ENCODE measurements around the gene EVC.
"Not testable (repeated sequence)": the region's sequence is repeated elsewhere in the genome, so short reads cannot be mapped to it uniquely, and the experiment has no call there.

Gene EVC

DNA sequence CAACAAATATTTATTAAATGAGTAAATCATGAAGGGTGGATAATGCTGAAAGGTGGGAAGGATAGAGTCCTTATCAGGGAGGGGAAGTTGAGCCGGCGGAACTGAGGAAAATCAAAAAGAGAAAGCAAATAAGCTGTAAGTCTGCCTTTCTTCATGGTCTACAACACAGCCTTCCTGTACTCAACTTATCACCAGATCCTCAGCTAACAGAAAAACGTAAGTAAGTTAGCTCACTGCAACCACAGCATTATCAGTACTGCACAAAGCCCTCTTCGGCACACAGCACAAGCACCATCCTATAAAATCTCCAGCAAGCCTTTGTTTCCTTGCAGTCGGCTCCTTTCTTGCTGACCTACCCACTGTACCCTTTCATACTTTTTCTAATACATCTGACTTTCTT is 111.6 kb downstream of the EVC start:
- DNase-seq, result no peak

DNA sequence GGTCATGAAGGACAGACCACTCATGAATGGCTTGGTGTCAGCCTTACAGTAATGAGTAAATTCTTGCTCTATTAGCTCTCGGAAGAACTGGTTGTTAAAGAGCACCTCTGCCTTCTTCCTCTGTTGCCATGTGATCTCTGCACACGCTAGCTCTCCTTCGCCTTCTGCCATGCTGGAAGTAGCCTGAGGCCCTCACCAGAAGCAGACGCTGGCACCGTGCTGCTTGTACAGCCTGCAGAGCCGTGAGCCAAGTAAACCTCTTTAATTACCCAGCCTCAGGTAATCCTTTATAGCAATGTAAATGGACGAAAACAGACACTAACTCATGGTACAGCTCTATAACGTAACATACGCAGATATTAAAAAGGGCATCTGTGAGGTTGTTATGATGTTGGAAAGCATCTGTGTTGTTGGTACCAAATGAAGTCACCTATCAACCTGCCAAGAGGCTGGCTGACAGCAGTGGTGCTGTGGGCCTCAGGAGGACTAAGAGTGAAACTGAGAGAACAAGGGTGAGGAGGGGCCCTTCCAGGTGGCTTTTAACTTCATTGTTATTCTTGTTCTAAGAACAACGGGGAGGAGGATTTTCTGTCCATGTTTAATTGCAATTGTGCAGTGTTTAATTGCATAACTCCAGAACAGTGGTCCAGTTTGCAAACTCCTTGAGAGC is 112.7 kb downstream of the EVC start:
- DNase-seq, result no peak

DNA sequence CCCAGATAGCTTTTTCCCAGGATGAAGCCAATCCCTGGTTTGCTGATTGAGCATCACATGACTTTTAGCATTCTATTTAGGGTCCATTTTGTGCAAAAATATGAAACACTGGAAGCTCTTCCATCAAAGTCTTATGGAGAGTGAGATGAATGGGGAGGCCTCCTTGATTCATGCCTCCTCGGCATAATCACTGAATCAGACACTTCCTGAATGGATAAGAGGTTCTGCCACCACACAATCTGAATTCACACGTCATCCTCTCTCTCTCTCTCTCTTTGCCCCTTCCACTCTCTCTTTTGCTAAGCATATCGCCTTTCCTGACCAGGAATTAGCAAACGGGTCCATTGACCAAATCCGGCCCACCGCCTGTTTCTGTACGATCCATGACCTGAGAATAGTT is 113.2 kb downstream of the EVC start:
- DNase-seq, result no peak

DNA sequence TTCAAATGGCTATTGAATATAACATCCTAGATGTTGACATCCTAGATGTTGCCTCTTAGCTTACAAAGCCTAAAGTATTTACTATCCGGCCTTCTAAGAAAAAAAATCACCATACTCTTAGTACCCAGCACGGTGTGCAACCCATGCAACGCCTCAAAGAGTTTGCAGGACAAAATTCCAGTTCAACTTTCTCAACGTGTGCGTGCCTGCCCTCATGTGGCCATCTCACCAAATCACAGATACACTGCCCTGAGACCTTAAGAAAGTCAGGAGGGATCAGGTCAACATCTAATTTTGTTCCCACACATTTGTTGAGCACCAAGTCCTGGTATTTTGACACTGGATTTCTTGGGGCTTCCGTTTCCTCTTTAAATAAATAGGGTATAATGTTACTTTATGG is 113.6 kb downstream of the EVC start:
- DNase-seq, result no peak

DNA sequence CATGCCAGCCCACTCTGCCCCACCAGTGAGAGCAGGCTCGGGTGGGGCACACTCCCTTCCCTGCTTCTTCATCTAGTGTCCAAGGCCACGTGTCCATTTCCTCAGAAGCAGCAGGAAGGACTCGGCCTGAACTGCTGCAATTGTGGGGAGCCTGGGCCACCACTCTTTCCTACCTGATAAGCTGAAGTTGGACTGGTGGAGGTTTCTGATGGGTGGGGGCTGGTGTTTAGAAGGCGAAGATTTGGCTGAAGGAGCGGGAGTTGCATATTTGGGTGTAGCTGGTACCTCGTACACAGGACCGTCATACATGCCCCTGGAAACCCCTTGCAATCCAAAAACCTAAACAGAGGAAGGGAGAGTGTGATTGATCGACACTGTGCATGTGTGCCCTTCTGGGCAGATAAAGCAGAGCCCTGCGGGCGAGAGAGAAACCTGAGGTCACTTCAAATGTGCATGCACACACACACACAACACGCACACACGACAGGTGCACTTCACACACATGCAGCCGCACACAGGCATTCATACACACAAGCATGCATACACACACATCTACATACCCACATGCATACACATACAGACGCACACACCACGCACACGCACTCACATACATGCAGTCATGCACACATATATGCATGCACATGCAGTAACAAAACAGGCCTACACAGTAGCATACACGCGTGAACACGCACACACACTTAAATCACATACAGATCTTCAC is 114.5 kb downstream of the EVC start:
- no peak for DNase-seq

DNA sequence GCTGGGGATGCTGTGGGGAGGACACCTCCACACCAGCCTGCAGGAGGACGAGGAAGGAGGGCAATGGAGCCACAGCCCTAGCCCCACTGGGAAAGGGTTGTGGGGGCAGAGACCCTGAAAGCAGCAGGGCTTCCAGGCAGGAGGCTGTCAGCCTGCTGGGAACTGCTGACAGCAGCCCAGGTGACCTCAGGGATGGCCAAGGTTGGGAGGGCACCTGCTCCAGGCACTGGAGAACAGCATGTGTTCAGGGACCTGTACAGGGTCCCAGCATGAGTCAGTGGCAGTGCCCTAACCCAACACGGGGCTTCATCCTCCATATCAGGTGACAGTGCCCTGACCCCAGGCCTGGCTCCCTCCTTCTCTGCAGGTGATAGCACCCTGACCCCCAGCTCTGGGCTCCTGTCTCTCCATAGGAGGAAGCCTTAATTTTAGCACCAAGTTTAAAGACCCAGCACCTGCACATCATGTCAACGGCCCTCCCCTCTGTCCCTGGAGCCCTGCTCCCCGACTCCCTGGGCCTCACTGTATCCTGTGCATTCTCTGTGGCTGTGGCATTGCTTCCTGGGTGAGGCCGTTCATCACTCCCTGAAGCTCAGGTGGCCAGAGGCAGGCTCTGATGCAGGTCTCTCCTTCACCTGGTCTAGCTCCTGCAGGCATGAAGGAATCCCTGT is 115.6 kb downstream of the EVC start:
- DNase-seq, result no peak

DNA sequence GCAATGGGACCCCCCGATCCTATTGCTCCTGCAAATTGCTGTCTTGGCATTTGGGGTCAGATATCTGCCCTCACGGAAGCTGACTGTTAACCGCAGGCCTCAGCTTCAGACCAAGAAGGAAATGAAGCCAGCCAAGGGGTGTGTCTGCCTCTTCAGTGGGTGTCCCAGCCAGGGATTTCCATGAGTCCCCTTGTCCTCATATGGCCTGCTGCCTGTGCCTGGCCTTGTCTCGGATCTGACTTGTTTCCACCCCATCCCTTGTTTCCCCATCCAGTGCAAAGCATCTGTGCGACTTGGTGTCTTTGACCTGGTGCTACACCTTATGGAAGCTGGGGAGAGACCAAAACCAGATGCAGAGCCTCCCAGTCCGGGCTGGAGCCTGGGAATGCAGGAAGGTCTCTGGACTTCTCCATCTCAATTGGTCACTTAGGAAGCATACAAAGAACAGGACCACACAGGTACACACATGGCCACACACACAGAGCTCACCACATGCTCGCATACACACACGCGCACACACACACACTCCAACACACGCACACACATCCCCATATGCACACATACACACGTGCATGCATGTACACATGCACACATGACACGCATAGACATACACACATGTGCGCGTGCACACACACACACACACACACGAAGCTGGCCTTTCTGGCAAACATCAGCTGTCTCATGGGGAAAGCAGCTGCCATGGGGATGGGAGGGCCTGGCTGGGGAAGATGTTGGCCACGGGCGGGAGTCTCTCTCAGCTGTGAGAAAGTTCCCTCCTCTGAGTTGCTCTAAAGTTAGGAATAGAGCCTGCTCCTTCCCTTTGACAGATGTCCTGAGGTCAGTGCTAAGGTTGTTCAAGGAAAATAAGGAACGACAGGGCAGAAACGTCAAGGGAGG is 116.4 kb downstream of the EVC start:
- DNase-seq, result no peak

DNA sequence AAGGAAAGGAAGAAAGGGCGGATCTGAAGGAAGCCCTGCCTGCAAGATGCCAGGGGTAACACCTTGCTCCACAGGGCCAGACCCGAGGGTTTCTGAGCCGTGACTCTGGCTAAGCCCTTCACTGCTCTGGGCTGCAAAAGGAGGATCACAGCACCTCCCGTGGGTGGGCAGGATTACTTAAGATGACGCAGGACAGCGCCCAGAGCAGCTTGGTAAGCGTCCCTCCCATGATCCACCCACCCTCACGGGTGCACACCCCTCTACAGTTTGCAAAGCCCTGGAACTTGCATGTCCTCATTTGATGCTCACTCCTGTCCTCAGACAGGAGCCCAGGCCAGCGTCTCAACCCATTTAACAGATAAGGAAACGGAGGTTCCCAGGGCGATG is 117.0 kb downstream of the EVC start:
- DNase-seq, result no peak

DNA sequence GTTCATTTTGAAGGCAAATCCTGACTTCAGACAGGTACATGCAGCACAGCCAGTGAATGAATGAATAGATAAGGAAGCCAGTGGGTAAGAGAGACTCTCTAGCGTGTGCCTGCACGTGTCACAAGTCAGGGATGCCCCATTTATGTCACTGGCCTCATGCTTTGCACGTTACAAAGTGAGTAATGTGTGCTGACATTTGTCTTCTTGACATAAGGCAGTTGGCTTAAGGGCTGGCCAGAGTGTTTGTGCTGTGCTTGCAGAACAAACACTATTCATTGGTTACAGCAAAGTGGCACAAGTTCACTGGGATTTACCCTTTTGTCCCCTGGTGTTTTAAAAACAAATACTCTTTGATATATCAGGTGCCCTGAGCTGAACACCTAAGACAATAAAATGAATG is 125.9 kb downstream of the EVC start:
- no peak for DNase-seq

DNA sequence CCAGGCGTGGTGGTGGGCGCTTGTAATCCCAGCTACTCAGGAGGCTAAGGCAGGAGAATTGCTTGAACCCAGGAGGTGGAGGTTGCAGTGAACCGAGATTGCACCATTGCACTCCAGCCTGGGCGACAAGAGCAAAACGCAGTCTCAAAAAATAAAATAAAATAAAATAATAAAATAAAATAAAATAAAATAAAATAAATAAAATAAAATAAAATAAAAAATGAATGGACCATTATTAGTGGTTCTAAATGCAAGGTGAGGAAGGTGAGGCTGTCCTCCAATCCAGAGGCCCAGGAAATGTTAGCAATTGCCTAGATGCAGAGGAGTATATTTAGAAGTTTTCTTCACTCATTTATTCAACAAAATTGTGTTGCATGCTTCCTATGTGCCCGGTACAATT is 126.5 kb downstream of the EVC start:
- not testable (repeated sequence) for DNase-seq

DNA sequence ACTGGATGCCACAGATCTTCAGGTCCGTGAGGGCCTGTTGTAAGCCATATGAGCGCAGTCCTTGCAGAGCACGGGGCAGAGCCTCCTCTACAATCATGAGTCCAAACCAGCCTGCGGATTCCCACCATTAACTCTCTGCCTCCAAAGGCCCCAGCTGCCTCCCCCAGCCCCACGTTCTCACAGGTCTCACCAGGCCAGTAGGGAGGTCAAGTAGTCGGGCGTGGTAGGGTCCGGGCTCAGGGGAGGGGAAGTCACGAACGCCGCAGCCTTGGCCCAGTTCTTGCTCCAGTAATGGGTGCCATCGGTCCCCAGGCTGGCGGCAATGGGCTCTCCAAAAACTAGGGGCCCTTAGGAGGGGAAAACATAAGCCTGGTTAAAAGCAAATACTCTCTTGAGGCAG is 128.3 kb downstream of the EVC start:
- no peak for DNase-seq

DNA sequence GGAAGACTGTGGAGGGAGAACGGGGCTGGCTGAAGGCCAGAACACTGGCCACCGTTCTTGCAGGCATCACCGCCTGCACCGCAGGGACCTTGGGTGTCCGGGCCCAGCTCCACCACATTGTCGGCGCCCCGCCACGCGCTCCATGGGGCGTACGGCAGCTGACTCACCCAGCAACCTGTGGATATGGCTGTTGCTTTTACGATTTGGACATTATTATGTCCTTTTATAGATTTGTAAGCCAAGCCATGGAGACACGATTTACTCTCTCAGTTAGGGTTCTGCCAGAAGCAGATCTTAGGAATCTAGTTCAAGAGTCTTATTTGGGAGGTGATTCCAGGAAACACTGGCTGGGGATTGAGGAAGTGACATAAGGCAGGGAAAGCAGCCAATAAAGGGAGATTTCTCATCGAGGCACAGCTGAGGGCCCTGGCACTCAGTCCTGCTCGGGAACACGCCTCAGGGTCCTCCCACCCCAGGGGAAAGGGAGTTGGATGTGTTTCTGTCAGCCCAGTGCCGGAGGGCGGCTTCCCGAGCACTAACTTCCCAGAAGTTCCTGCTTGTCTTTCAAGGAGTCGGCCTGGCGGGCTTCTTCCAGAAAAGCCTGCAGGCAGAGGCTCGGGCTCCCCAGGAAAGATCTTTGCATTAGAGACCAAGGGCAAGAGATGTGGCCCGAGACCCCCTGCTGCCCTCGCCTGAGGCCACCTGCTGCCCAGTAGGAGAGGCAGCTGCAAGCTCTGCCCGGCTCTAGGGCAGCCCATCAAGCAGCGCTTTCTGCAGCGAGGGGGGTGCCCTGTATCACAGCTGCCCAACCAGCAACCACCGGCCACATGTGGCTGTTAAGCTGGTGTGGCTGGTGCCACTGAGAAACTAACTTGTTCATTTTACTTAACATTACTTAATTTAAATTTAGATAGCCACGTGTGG is 129.0 kb downstream of the EVC start:
- no peak for DNase-seq

DNA sequence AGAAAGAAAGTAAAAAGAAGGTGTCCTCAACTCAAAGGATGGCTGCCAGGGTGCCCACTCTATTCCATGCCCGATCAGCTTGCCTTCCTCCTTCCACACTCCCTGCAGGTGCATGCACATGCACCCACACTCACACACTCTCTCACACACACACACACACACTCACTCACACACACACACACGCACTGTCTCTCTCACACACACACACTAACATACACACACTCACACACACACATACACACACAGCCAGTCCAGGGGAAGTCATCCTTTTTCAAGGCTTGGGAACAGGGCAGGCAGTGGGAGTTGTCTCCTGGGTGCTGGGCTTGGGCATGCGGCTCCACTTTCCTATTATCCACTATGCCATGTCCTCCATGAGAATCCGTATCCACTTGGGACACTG is 131.5 kb downstream of the EVC start:
- no peak for DNase-seq

DNA sequence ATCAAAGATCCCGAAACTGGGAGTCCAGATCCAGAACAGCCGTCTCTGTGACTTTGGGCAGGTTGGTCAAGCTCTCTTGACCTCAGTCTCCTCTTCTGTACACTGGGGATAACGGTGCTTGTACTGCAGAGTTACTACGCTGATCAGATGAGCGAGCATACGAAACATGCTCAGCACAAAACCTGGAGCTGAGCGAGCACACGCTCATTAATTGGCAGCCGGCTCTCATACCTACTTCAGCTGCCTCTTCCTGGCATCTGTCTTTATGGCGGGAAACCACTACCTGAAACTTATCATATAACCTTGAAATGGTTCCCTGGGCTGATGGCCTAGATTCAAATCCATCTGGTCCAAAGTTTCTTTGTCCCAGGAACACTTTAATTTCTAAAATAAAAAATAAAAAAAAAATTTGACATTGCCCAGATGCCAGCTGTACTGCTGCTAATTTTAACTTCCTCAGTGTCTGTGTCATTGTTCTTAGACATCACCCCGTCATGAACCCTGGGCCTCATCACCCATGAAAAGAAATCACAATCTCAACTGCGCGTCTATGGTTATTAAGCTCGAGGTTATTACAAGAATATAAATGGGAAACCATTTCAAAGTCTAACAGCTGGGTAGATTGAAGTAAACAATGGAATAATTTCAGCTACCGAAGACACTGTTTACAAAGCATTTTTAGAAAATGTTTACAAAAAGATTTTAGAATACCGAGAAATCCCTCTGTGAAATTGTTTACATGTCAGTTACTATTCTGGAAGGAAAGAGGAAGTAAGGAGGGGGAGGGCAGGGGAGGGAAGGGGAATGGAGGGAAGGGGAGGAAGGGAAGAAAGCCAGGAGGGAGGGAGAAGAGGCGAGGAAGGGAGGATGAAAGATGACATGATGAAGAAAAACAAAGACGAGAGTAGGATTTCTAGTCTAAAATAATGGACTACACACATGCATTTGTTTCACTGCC is 132.9 kb downstream of the EVC start:
- no peak for DNase-seq

DNA sequence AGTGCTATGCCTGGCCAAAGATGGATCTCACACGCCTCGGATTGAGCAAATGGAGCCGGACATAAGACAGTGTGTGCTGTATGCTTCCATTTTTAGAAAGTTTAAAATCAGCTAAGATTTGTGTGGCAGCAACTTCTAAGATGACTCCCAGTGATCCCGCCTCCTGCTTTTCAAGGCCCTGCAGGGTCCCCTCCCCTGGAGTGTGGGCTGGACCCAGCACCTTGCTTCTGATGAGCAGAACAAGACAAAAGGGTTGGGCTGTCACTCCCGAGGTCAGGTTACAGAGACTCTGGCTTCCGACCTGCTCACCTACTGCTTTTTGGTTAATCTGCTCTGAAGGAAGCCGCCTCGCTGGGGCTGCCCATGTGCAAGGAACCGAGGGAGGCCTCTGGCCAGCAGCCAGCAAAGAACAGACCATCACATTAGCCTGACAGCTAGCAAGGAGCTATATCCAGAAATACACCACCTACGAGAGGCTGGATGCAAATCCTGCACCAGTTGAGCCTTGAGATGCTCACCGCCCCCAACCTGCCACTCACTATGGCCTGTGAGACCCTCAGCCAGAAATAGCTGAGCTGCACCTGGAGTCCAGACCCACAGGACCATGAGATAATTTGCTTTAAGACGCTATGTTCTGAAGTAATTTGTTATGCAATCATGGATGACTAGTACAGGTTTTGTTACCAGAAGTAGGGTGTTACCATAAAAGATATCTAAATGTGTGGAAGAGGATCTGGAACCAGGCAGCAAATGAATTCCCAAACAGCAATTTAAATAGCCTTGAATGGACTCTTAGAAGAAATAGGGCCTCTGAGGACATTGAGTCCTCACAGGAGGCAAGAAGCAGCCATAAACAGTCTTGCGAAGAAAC is 134.3 kb downstream of the EVC start:
- no peak for DNase-seq

DNA sequence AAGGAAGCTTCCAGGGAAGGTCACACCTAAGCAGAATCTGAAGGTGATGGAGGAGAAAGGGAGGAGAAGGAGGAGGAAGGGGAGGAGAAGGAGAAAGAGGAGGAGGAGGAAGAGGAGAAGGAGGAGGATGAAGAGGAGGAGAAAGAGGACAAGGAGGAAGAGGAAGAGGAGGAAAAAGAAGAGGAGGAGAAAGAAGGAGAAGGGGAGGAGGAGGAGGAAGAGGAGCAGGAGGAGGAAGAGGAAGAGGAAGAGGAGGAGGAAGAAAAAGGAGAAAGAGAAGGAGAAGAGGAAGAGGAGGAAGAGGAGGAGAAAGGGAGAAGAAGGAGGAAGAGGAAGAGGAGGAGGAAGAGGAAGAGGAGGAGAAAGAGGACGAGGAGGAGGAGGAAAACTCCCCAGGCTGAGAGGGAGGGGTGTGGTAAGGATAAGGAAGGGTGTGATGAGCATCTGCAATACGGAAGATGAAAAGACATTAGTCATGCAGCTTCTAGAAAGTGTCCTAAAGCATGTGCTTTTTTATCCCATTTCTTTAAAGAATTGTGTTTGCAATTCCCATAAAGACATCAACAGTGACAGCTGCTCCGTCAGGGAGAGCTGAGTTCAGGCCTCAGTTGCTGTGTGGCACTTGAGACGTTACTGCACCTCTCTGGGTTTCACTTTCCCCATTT is 140.8 kb downstream of the EVC start:
- DNase-seq, result no peak

DNA sequence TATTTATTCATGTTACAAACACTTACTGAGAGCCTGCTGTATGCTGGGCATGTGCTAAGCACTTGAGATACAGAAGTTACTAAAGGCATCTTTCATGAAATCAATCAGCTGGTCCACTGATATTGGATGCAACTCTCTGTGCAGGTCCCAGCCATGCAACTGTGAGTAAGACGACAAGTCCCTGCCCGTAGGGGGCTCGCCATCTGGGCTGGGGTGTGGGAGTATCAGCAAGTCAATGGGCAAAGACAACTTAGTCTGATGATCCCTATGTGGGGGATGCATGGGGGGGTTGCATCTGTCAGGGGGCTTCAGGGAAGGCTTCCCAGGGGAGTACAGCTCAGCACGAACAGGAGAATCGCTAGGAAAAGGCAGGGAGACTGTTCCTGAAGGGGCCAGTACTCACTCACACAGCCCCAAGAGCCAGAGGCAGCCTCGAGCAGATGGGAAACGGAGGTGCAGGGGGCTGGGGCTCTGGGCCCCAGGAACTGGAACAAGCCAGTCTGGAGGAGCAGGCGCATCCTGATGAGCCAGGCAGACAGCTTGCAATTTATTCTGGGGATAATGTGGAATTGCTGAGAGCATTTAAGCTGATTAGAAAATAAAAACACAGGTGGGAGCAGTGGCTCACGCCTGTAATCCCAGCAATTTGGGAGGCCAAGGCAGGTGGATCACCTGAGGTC is 141.7 kb downstream of the EVC start:
- no peak for DNase-seq

DNA sequence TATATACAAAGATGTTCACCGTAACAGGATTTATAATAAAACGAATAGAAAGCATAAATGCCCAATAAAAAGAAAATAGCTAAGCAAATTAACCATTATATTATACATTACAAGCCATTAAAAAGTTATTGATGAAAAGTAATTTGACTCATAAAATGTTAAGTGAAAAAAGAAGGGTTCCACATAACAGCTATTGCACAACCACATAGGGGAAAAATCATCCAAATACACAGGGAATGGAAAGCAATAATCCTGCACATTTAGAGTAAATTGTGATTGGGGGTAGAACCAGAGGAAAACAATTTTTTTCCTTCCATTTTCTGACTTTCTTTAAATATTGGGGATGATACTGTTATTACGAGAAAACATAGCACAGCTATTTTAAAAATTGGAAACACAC is 143.9 kb downstream of the EVC start:
- no peak for DNase-seq

DNA sequence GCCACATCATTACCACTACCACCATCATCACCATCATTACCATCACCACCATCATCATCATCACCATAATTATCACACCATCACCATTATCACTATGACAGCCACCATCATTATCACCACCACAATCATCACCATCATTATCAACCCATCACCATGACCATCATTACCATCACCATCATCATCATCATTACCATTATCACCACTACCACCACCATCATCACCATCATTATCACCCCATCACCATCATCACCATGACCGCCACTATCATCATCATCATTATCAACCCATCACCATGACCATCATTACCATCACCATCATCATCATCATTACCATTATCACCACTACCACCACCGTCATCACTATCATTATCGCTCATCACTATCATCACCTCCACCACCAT is 145.4 kb downstream of the EVC start:
- DNase-seq, result not testable (repeated sequence)
